ENCODE measurements around the gene CARNS1. TPM values are rescaled to one million over a fixed set of nuclear protein-coding genes. Genes with fewer than 3 reads are reported as not detected.

CARNS1 gene
- total RNA-seq, 1 donor from 2014 or later: 14.5 TPM

- Histone ChIP-seq H3K4me1 (peaks cover 16% of the 10 kb centered on the region), H3K27me3 (ENCODE audit: low read depth) (peaks cover 53% of the 10 kb centered on the region), H3K4me3 (no peak overlapping the region), H3K27ac (replicated peaks) (no peak overlapping the region), H3K36me3 (no peaks in the 10 kb centered on the region), H3K9me3 (replicated peaks) (no peaks in the 10 kb centered on the region)
- TF ChIP-seq CTCF (IDR thresholded peaks at IDR 0.05; ENCODE audit: borderline replicate concordance): no peak
- DNase-seq: no peak
- intact Hi-C loops (cut with micrococcal nuclease): no loop called here
Measured at GRCh38 chr11:67407688-67408163, 7.8 kb upstream of the CARNS1 start.

- intact Hi-C loops (cut with micrococcal nuclease): no loop called here
- Histone ChIP-seq H3K9me3 (replicated peaks) (no peaks in the 10 kb centered on the region), H3K4me1 (peaks cover 9% of the 10 kb centered on the region), H3K27me3 (ENCODE audit: low read depth) (peaks cover 62% of the 10 kb centered on the region), H3K4me3 (no peak overlapping the region), H3K27ac (replicated peaks) (no peak overlapping the region), H3K36me3 (no peaks in the 10 kb centered on the region)
- TF ChIP-seq CTCF (IDR thresholded peaks at IDR 0.05; ENCODE audit: borderline replicate concordance): no peak
- DNase-seq: no peak
Measured at GRCh38 chr11:67408437-67409200, 6.9 kb upstream of the CARNS1 start.

- H3K27ac ChIP-seq (replicated peaks): no peak overlapping the region
- no peaks in the 10 kb centered on the region for H3K36me3 ChIP-seq
- H3K27me3 ChIP-seq (ENCODE audit: low read depth): peaks cover 68% of the 10 kb centered on the region
- H3K4me1 ChIP-seq: peaks cover 8% of the 10 kb centered on the region
- H3K4me3 ChIP-seq: no peak overlapping the region
- no peaks in the 10 kb centered on the region for H3K9me3 ChIP-seq (replicated peaks)
- intact Hi-C loops (cut with micrococcal nuclease): no loop called here
- no peak for DNase-seq
- TF ChIP-seq CTCF (IDR thresholded peaks at IDR 0.05; ENCODE audit: borderline replicate concordance): no peak
Measured at GRCh38 chr11:67409261-67409666, 6.2 kb upstream of the CARNS1 start.

GRCh38 chr11:67409781-67410368 lies 5.6 kb upstream of the CARNS1 start:
- Histone ChIP-seq H3K27me3 (ENCODE audit: low read depth) (peaks cover 73% of the 10 kb centered on the region), H3K27ac (replicated peaks) (no peak overlapping the region), H3K36me3 (no peaks in the 10 kb centered on the region), H3K4me3 (no peak overlapping the region), H3K9me3 (replicated peaks) (no peaks in the 10 kb centered on the region), H3K4me1 (peaks cover 9% of the 10 kb centered on the region)
- DNase-seq: no peak
- no peak for TF ChIP-seq CTCF (IDR thresholded peaks at IDR 0.05; ENCODE audit: borderline replicate concordance)
- intact Hi-C loops (cut with micrococcal nuclease): no loop called here

GRCh38 chr11:67410369-67410831 lies 5.1 kb upstream of the CARNS1 start:
- no peaks in the 10 kb centered on the region for H3K36me3 ChIP-seq
- peaks cover 73% of the 10 kb centered on the region for H3K27me3 ChIP-seq (ENCODE audit: low read depth)
- no peak for TF ChIP-seq CTCF (IDR thresholded peaks at IDR 0.05; ENCODE audit: borderline replicate concordance)
- no peak overlapping the region for H3K27ac ChIP-seq (replicated peaks)
- no peaks in the 10 kb centered on the region for H3K9me3 ChIP-seq (replicated peaks)
- intact Hi-C loops (cut with micrococcal nuclease): no loop called here
- peaks cover 14% of the 10 kb centered on the region for H3K4me1 ChIP-seq
- H3K4me3 ChIP-seq: no peak overlapping the region
- no peak for DNase-seq

All from left ventricle myocardium inferior (tissue), 1 donor.